AG09319 (cell line): ENCODE measurements around the gene MPZL1.
"Not testable (repeated sequence)": the region's sequence is repeated elsewhere in the genome, so short reads cannot be mapped to it uniquely, and the experiment has no call there.

Experiments used
- DNase-seq: peaks from one replicate; pipeline ENCODE4 v3.0.0-alpha.2; 2010; ENCODE audit warnings: low read depth; ENCODE audit errors: extremely low read depth
- CTCF ChIP-seq: IDR thresholded peaks from 2 replicates; pipeline ENCODE4 v1.5.1; 2011; ENCODE audit warnings: low read depth, mild to moderate bottlenecking, inconsistent platforms, low read length, moderate library complexity

Gene MPZL1

GRCh38 chr1:167718914-167719691, 2.7 kb upstream of the MPZL1 start:
- DNase-seq, result no peak
- TF ChIP-seq CTCF, result no peak

GRCh38 chr1:167719715-167720421, 1.9 kb upstream of the MPZL1 start:
- DNase-seq, result not testable (repeated sequence)

- peak; percentile 61 for TF ChIP-seq CTCF
- no peak for DNase-seq
These were observed 691 bp upstream of the MPZL1 start for GRCh38 chr1:167720965-167721616.

GRCh38 chr1:167722152-167722869, 529 bp downstream of the MPZL1 start:
- DNase-seq, result no peak
- no peak for TF ChIP-seq CTCF

GRCh38 chr1:167722870-167723251, 1.1 kb downstream of the MPZL1 start:
- TF ChIP-seq CTCF, result no peak
- no peak for DNase-seq

- no peak for TF ChIP-seq CTCF
- DNase-seq, result no peak
These were observed 2.0 kb downstream of the MPZL1 start for GRCh38 chr1:167723707-167724323.

- no peak for TF ChIP-seq CTCF
- DNase-seq, result no peak
These were observed 4.2 kb downstream of the MPZL1 start for GRCh38 chr1:167726008-167726407.
